Astrocyte (in vitro differentiated cells and primary cell): ENCODE results near the gene FZR1. TPM values are rescaled to one million over a fixed set of nuclear protein-coding genes. Genes with fewer than 3 reads are reported as not detected.
A peak's percentile ranks its signal among the peaks of the same experiment; 100 is the strongest.

Experiments
- DNase-seq: peaks from one replicate; pipeline ENCODE4 v3.0.0-alpha.2; 2010; ENCODE audit warnings: low read depth
- FAIRE-seq: peaks from 2 replicates; lab custom pipeline; 2011; peaks lifted over from hg19 to GRCh38; lab: Jason Lieb, UNC
- H2AFZ ChIP-seq: 2 replicates; pipeline ENCODE4 v1.6.0; 2012; ENCODE audit warnings: low read depth, low read length, inconsistent platforms
- H3K27ac ChIP-seq: 2 replicates; pipeline ENCODE4 v1.5.1; 2011; ENCODE audit warnings: low read depth, low read length, inconsistent platforms
- H3K27me3 ChIP-seq: 2 replicates; pipeline ENCODE4 v1.6.0; 2011; ENCODE audit warnings: low read length, inconsistent platforms; ENCODE audit not compliant: insufficient read depth
- H3K36me3 ChIP-seq: 2 replicates; pipeline ENCODE4 v1.5.1; 2011; ENCODE audit warnings: low read length, inconsistent platforms; ENCODE audit not compliant: insufficient read depth
- H3K4me1 ChIP-seq: 2 replicates; pipeline ENCODE4 v1.5.1; 2011; ENCODE audit warnings: low read length, inconsistent platforms; ENCODE audit not compliant: insufficient read depth
- H3K4me2 ChIP-seq: 2 replicates; pipeline ENCODE4 v1.6.0; 2012; ENCODE audit warnings: low read length, inconsistent platforms
- H3K4me3 ChIP-seq: 2 replicates; pipeline ENCODE4 v1.5.1; 2011; ENCODE audit warnings: low read depth, mild to moderate bottlenecking, low read length, inconsistent platforms; ENCODE audit not compliant: insufficient read depth
- H3K79me2 ChIP-seq: 2 replicates; pipeline ENCODE4 v1.6.0; 2012; ENCODE audit warnings: mild to moderate bottlenecking, low read length, inconsistent platforms; ENCODE audit not compliant: insufficient read depth
- H3K9ac ChIP-seq: 2 replicates; pipeline ENCODE4 v1.6.0; 2012; ENCODE audit warnings: mild to moderate bottlenecking, low read length, inconsistent platforms
- H3K9me3 ChIP-seq: 2 replicates; pipeline ENCODE4 v1.5.1; 2012; ENCODE audit warnings: low read depth, mild to moderate bottlenecking, low read length, inconsistent platforms; ENCODE audit not compliant: insufficient read depth
- H4K20me1 ChIP-seq: 2 replicates; pipeline ENCODE4 v1.6.0; 2012; ENCODE audit warnings: low read length, inconsistent platforms; ENCODE audit not compliant: insufficient read depth
- H3K27ac Mint-ChIP-seq: one replicate; pipeline ENCODE4 v1.8.0; 2021; ENCODE audit warnings: mild to moderate bottlenecking, mixed read lengths; ENCODE audit not compliant: unreplicated experiment
- H3K27me3 Mint-ChIP-seq: one replicate; pipeline ENCODE4 v1.8.0; 2021; ENCODE audit warnings: low read depth, mixed read lengths; ENCODE audit not compliant: unreplicated experiment
- H3K36me3 Mint-ChIP-seq: one replicate; pipeline ENCODE4 v1.8.0; 2021; ENCODE audit warnings: low read depth, mixed read lengths; ENCODE audit not compliant: unreplicated experiment
- H3K4me1 Mint-ChIP-seq: one replicate; pipeline ENCODE4 v1.8.0; 2021; ENCODE audit warnings: low read depth, mixed read lengths; ENCODE audit not compliant: unreplicated experiment
- H3K4me3 Mint-ChIP-seq: one replicate; pipeline ENCODE4 v1.8.0; 2021; ENCODE audit warnings: mild to moderate bottlenecking, moderate library complexity, mixed read lengths; ENCODE audit not compliant: unreplicated experiment
- H3K9me3 Mint-ChIP-seq: one replicate; pipeline ENCODE4 v1.8.0; 2021; ENCODE audit warnings: mild to moderate bottlenecking, mixed read lengths; ENCODE audit not compliant: unreplicated experiment
- CTCF ChIP-seq: IDR thresholded peaks from 2 replicates; pipeline ENCODE4 v1.5.1; 2011; ENCODE audit warnings: low read depth, mild to moderate bottlenecking, inconsistent platforms, low read length, moderate library complexity; ENCODE audit not compliant: insufficient read depth
- EZH2 ChIP-seq: IDR thresholded peaks from 2 replicates; pipeline ENCODE4 v1.6.1; 2012; ENCODE audit warnings: mild to moderate bottlenecking, low read length, inconsistent platforms; ENCODE audit not compliant: insufficient read depth
- total RNA-seq: library from RNA; stranded (reverse); gene quantifications from 2 replicates; pipeline ENCODE4 v1.2.1, GENCODE V29; 2021

FZR1 gene
- total RNA-seq, 1 donor from 2014 or later = 51.8 TPM

GRCh38 chr19:3534375-3535234, 28.5 kb downstream of the FZR1 start:
- Histone ChIP-seq H3K4me3 (no peak overlapping the region), H3K9ac (no peak overlapping the region), H3K27me3 (no peaks in the 10 kb centered on the region), H3K9me3 (no peaks in the 10 kb centered on the region), H3K4me1 (no peaks in the 10 kb centered on the region), H3K4me2 (no peak overlapping the region), H3K79me2 (peaks cover 4% of the 10 kb centered on the region), H4K20me1 (peaks cover 58% of the 10 kb centered on the region), H3K36me3 (peaks cover 6% of the 10 kb centered on the region), H3K27ac (no peak overlapping the region), H2AFZ (no peak overlapping the region)
- H3K27ac Mint-ChIP-seq = peak overlapping the region; percentile 77
- H3K4me3 Mint-ChIP-seq = no peak overlapping the region
- H3K9me3 Mint-ChIP-seq = no peaks in the 10 kb centered on the region
- TF ChIP-seq EZH2 = no peak
- TF ChIP-seq CTCF = no peak
- DNase-seq = no peak
- no peaks in the 10 kb centered on the region for H3K27me3 Mint-ChIP-seq
- H3K36me3 Mint-ChIP-seq = peaks cover 16% of the 10 kb centered on the region
- H3K4me1 Mint-ChIP-seq = no peaks in the 10 kb centered on the region
- FAIRE-seq = no peak

GRCh38 chr19:3535235-3535535, 29.1 kb downstream of the FZR1 start:
- Histone ChIP-seq H3K79me2 (peaks cover 5% of the 10 kb centered on the region), H3K27me3 (no peaks in the 10 kb centered on the region), H3K9ac (no peak overlapping the region), H3K27ac (no peak overlapping the region), H3K9me3 (no peaks in the 10 kb centered on the region), H4K20me1 (peaks cover 58% of the 10 kb centered on the region), H2AFZ (no peak overlapping the region), H3K4me3 (no peak overlapping the region), H3K36me3 (peaks cover 6% of the 10 kb centered on the region), H3K4me1 (no peaks in the 10 kb centered on the region), H3K4me2 (no peak overlapping the region)
- Mint-ChIP-seq H3K9me3 (no peaks in the 10 kb centered on the region), H3K36me3 (peaks cover 18% of the 10 kb centered on the region), H3K27me3 (no peaks in the 10 kb centered on the region), H3K27ac (peak overlapping the region; percentile 77), H3K4me3 (no peak overlapping the region), H3K4me1 (no peaks in the 10 kb centered on the region)
- TF ChIP-seq EZH2 (no peak), CTCF (no peak)
- DNase-seq (no peak), FAIRE-seq (no peak)

GRCh38 chr19:3535563-3535965, 29.5 kb downstream of the FZR1 start:
- Histone ChIP-seq H2AFZ (no peak overlapping the region), H3K27ac (no peak overlapping the region), H3K9me3 (no peaks in the 10 kb centered on the region), H3K4me3 (no peak overlapping the region), H4K20me1 (peaks cover 54% of the 10 kb centered on the region), H3K4me2 (no peak overlapping the region), H3K79me2 (peaks cover 5% of the 10 kb centered on the region), H3K36me3 (peaks cover 6% of the 10 kb centered on the region), H3K4me1 (no peaks in the 10 kb centered on the region), H3K9ac (no peak overlapping the region), H3K27me3 (no peaks in the 10 kb centered on the region)
- FAIRE-seq (no peak), DNase-seq (no peak)
- TF ChIP-seq EZH2 = no peak
- TF ChIP-seq CTCF = no peak
- Mint-ChIP-seq H3K27me3 (no peaks in the 10 kb centered on the region), H3K4me3 (no peak overlapping the region), H3K36me3 (peaks cover 18% of the 10 kb centered on the region), H3K4me1 (no peaks in the 10 kb centered on the region), H3K9me3 (no peaks in the 10 kb centered on the region), H3K27ac (peak overlapping the region; percentile 47)
